GM18519 (cell line): ENCODE measurements around the gene TFF3.

ENCODE experiments used
- ATAC-seq: cut with Tn5 transposase; IDR thresholded peaks from one replicate; pipeline ENCODE4 v1.9.1; 2021; ENCODE audit warnings: mild to moderate bottlenecking, moderate library complexity; ENCODE audit not compliant: unreplicated experiment, low FRiP score

Gene TFF3, protein sequence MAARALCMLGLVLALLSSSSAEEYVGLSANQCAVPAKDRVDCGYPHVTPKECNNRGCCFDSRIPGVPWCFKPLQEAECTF

DNA sequence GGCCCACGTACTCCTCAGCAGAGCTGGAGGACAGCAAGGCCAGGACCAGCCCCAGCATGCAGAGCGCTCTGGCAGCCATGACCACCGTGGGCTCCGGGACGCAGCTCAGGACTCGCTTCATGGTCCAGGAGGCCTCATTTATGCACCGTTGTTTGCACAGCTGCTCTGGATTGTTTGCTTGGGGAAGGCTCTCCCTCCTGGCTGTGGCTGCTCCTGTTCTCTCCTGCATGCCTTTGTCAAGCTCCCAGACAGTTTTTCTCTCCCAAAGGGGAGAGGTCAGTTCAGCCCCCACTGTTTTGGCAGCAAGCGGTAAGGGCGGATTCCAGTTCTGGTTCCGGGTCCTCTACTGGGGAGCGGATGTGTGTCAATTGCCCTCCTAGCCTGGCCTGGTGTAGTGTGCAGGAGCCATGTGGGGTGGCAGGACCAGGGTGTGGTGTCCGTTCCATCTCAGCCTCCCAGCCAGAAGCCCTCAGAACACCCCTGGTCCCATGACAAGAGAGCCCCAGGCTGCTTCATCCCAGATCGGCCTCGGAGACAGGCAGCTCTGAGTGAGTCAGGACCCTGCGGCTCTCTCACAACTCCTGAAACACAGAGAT, at the start of gene TFF3:
Gene TFF3, minus strand, starts transcription at position 114 of the 596 bp plus-strand sequence. Its CDS starts 35 bp downstream, at position 79.
- ATAC-seq, result no peak

DNA sequence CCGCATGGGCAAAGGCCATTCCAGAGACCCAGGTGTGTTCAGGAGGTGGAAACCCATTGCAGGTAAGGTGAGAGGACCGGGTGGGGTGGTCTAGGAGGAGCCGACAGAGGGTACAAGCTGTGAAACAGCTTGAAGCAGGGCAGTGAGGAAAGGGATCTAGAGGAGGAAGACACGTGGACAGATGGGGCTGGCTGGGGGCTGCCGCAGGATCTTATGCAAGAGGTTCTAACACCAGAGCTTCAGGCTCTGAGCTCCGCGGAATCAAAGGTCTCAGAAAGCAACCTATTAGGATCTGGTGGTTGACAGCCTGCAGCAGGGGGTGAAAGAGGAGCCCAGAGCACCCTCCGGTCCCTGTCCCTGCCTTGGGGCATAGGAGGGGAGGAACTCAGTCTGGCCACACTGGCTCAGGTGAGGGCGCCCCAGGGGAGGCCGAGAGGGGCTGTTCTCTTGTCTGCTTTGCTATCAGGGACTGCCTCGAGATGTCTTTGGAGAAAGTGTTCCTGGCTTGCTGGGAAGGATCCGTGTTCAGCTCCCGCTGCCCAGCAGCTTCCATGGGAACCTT, 49.2 kb upstream of the TFF3 start:
- no peak for ATAC-seq

DNA sequence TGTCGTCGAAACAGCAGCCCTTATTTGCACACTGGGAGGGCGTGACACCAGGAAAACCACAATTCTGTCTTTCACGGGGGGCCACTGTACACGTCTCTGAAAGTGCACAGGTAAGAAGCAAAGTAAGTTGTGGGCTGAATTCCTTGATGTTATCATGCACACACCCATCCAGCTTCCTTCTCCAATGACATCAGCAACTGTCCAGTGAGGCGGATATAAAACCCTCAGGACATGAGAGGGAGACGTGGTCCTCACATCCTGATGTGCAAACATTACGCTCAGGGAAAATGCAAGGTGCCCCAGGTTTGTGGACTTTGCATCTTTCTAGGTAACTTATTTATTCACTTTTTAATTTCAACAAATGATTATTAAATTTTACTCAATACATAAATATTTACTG, 48.1 kb upstream of the TFF3 start:
- ATAC-seq, result no peak

DNA sequence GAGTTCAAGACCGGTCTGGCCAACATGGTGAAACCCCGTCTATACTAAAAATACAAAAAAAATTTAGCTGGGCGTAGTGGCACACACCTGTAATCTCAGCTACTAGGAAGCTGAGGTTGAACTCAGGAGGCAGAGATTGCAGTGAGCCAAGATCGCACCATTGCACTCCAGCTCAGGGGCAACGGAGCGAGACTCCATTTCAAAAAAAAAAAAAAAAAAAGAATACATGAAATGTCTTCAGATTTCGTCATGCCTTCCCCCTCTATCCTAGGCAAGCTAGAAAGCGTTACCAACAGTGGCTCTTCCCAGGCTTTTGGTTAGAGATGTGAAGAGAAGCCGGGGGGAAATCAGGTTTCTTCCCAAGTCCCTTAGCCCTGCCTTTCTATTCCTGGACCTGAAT, 47.5 kb upstream of the TFF3 start:
- no peak for ATAC-seq

DNA sequence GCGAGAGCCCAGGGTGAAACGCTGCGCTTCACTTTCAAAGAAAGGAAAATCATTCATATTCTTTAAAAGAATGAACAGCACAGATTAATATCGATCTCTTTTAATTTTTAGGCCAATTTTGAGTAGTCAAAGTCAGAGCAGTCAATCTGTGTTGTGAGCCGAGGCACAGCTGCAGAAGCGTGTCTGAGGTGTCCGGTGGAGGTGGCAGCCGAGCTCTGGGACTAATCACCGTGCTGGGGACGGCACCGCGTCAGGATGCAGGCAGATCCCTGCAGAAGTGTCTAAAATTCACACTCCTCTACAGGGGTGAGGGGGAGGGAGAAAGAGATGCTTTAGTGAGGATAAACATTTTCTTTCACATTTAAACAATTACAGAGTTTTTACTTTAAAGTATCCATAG, 47.0 kb upstream of the TFF3 start:
- ATAC-seq, result no peak

DNA sequence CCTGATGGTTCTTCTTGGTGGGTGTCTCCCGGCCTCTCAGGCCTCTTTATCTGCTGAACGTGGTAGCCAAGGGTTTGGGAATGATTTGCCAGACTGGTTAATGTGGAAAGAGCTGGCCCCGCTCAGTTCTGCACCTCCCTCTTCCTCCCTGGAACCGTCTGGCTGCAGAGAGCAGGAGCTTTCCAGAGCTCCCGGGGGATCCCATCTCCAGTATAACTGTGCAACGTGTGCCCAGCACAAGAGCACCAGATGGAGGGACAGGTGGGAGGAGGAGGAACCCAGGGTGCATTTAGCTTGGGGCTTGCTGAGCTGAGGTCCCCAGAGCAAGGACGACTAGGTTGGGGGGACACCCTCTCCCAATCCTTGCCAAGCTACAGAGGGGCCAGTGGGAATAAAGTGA, 46.1 kb upstream of the TFF3 start:
- no peak for ATAC-seq

DNA sequence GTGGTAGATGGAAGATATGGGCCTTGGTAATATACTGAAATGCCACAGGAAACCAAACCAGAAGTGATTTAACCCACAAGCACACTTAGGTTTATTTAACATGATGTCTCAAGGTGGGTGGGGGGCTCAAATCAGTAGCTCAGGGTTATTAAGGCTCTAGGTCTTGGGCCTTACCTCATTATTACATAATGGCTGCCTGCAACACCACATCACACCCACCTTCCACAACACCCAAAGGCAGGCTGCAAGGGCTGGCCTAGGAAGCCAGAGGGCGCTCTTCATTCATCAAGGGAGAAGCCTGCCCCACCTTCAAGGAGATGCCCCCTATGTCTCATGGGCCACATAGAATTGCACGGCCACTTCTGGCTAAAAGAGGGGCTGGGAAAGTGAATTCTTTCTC, 45.1 kb upstream of the TFF3 start:
- no peak for ATAC-seq

DNA sequence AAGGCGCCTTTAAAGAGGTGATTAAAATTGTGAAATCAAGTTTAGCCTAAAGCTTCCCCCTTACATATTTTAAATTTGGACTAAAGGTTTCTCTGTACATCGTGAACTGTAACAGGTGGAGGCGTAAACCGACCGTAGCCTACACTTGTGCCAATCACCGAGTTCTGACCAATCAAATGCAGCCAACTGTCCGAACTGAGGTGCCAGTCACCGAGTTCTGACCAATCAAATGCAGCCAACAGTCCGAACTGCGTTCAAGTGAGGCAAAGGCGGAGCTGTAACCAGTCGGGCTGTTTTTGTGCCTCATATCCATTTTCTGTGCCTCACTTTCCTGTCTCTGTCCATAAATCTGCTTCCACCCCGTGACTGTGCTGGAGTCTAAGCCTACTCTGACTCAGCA, 43.7 kb upstream of the TFF3 start:
- ATAC-seq, result no peak

DNA sequence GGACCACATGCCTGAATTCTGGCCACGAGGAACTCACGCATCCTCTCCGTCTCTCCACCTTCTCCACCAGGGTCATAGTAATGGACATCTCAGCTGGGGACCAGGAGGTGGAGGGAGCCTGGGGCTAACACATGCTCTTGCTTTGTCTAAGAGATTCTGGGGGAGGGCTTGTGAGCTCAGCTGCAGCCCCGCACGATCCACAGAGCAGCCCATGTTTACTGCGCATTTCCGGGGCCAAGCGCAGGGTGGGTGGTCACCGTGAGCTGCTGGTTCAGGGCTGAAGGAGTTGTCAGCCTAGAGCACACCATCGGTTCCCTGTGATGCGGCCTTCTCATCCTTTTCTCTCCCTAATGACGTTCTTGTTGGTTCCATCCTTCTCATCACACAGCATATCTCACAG, 43.1 kb upstream of the TFF3 start:
- ATAC-seq, result no peak

DNA sequence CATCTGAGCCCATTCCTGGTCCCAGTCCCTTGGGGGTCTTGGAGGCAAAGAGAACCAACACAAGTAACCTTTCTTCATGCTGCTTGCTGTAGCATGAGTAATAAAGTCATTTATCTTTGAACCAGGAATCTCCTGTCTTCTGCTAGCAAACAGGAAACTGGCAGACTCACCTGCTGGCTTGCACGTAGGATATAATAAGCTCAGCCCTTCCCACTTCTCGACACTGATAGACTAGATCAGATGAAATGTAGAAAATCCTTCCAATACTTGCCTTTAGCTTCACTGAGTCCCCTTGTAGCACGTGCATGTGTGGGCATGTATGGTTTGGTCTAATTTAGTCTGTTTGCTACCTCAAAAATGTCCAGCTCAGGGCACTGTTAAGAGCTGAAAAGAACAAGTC, 42.1 kb upstream of the TFF3 start:
- no peak for ATAC-seq

DNA sequence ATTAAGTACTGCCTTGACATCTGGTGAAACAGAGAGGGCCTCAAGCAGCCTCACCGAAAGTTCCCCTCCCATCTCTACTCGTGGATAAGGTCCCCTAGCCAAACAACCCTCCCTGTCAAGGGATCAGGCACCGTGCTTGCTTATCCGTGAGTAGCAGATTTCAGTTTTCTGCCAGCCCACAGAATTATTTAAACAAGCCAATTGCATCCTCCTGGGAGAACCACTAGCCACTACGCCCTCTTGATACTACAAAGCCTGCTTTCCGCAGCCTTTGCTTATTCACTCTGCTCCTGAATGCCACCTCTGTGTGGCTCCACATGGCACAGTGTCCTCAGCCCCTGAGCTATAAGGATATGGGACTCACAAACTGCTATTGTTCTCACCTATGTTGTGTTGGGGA, 41.4 kb upstream of the TFF3 start:
- no peak for ATAC-seq

DNA sequence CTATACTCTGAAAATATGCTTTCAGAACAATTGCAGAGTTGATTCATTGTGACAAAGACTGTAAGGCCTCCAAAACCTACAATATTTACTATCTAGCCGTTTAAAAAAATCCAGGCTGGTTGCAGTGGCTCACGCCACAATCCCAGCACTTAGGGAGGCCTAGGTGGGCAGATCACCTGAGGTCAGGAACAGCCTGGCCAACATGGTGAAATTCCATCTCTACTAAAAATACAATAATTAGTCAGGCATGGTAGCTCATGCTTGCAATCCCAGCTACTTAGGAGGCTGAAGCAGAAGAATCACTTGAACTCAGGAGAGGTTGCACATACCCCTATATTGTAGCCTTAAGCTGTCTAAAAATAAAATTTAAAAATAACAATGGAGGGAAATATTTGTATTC, 40.8 kb upstream of the TFF3 start:
- ATAC-seq, result no peak

DNA sequence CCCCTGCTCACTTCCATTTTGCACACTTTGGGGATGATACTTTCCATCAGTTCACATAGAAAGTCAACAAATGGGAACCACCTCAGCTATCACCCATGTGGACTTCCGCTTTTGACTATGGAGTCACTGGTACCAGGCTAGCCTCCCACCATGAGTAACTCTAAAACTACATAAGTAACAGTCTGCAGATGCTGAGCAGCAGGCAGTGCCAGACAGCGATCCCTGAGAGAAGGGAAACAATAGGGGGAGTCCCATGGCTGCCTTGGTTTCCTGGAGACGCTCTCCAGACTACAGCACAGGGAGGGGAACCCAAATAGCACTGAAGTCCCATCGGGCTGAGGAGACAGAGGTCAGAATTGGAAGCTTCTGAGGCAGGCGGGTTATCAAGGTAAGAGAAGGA, 38.4 kb upstream of the TFF3 start:
- ATAC-seq, result no peak

DNA sequence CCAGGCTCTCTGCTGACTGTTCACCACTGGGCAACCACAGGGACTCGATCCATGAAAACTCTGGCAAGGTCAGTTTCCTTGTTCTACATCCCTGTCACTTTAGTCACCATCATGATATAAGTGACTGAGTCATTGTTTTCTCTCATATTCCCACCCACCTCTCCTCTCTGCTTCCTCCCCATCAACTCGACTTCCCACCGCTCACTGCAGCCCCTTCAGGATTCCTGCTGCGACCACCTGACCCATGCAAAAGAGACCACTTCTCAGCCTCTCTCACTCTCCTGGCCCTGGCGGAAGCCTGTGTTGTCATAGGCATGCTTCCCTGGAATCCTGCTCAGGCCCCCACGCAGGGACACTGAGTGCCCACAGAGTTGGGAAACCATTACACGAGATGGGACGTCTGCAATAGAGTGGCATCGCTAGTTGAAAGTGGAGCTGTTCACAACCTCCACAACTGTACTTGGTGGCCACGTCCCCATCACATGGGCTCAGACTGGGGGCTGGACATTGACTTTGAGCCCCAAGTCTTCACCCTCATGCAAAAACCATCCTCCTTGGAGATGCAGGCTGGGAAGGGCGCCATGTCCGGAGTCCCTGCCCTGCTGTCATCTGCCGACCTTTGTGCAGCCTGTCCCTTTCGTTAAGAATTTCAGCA, 37.4 kb upstream of the TFF3 start:
- no peak for ATAC-seq

DNA sequence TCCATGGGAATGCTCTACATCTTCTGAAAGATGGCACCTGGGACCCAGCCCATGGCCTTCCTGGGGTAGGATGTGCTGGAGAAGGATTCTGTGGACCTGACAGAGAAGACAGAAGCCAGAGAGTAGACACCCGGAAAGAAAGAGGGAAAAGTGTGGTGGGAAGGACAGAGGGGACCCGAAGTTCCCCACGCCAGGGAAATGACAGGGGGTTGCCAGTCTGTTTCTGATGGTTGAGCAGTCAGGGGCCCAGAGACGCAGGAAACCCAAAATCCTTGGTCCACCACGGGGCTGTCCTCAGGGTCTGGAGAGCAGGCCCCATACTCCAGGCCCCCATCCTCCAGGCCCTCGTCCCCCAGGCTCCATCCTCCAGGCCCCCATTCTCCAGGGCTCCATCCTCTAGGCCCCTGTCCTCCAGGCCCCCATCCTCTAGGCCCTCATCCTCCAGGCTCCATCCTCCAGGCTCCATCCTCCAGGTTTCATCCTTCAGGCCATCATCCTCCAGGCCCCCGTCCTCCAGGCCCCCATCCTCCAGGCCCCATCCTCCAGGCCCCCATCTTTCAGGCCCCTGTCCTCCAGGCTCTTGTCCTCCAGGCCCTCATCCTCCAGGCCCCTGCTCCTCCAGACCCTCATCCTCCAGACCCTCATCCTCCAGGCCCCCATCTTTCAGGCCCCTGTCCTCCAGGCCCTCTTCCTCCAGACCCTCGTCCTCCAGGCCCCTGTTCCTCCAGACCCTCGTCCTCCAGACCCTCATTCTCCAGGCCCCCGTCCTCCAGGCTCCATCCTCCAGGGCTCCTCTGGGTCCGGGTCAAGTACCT, 36.6 kb upstream of the TFF3 start:
- ATAC-seq, result no peak

DNA sequence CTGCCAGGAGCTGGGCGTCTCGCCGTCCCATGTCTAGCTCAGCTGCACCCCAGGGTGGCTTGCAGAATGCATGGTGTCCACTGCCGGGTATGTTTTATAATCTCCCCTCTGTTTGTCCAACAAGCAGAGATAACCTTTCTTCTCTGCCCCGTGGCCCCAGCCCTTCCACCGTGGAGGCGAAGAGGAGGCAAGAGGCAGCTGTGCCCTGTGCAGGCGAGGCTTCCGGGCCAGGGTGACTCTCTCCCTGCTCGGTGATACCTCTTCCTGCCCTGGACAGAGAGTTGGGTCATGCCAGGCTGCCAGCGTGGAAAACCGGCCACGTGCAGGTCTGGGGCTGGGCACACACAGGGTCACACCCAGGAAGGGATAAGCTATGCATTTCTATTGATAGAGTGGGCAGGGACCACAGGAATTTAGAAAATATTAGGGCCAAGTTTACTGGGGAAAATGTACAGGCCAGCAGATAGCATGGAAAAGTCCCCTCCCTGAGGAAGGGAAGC, 35.8 kb upstream of the TFF3 start, which contains the start of gene TFF2:
Gene TFF2, minus strand, starts transcription at position 68 of the 500 bp plus-strand sequence. Its CDS starts 37 bp downstream, at position 31.
- no peak for ATAC-seq

DNA sequence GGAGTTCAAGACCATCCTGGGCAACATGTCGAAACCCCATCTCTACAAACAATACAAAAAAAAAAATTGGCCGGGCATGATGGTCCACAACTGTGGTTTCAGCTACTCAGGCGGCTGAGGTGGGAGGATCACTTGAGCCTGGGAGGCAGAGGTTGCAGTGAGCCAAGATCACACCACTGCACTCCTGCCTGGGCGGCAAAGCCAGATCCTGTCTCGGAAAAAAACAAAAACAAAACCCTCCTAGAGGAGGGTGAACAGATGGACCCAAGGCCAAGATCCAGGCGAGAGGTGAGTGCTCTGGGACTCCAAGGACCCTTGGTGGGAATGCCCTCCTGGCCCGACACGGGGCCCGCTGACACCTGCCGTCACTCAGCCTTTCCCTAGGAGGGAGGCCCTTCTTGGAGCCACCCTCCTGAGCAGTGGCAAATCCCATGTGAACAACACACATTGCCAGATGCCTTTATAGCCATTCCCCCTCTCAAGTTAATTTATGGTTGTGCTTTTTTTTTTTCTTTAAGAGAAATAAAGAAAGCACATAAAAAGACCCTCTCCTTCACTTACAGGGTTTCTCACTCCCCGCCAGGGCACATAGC, 35.2 kb upstream of the TFF3 start:
- no peak for ATAC-seq

DNA sequence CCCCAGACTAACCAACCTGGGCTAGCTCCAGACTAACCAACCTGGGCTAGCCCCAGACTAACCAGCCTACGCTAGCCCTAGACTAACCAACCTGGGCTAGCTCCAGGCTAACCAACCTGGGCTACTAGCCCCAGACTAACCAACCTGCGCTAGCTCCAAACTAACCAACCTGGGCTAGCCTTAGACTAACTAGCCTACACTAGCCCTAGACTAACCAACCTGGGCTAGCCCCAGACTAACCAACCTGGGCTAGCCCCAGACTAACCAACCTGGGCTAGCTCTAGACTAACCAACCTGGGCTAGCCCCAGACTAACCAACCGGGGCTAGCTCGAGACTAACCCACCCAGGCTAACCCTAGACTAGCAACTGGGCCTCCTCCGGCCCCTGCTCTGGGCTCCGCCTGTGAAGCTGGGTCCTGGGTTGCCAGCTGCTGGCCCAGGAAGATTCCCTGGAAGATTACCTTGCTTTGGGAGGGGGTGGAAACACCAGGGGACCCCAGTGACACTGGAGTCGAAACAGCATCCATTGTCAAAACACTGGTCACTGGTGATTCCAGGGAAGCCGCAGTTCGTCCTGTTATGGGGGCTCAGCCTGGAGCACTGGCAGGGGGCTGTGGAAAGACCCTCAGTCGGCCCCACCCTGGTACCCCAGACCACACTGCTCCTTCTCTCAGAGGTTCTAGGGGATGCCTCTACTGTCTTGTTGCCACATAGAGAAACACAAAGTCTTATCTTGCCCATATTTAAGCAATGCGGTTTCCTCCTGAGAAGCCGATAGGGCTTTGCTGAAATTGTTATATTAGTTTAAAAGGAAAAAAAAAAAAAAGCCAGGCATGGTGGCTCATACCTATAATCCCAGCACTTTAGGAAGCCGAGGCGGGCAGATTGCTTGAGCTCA, 34.5 kb upstream of the TFF3 start:
- ATAC-seq, result no peak

DNA sequence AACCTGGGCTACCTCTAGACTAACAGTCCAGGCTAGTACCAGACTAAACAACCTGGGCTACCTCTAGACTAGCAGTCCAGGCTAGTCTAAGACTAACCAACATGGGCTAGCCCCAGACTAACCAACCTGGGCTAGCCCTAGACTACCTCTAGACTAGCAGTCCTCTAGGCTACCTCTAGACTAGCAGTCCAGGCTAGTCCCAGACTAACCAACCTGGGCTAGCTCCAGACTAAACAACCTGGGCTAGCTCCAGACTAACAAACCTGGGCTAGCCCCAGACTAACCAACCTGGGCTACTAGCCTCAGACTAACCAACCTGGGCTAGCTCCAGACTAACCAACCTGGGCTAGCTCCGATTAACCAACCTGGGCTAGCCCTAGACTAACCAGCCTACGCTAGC, 33.6 kb upstream of the TFF3 start:
- ATAC-seq, result no peak
